K562 (cell line): ENCODE results near the gene GALNT16. TPM values are rescaled to one million over a fixed set of nuclear protein-coding genes. Genes with fewer than 3 reads are reported as not detected.

ENCODE experiments used
- ATAC-seq: fragments of 200-7000 bp; cut with Tn5 transposase; 3 replicates; pipeline ENCODE4 v1.9.1; 2020; ENCODE audit warnings: moderate library complexity
- BruUV-seq: library from RNA; stranded (reverse); fragments of 400-500 nt; replicated peaks from 2 replicates; lab custom pipeline; 2021; lab: Mats Ljungman, UMichigan
- CTCF ChIA-PET: fragments of 300-600 bp; formaldehyde crosslinking; extraction: SDS; loops from one replicate; lab custom pipeline; 2021; ENCODE audit warnings: low intra/inter-chr PET ratio; lab: Yijun Ruan, JAX
- POLR2A ChIA-PET: fragments of 300-600, 350-650 bp; sonication (Branson Sonifier 250); formaldehyde crosslinking; extraction: SDS; loops from one replicate; lab custom pipeline; 2021; ENCODE audit warnings: antibody characterized with exemption, inconsistent platforms; lab: Yijun Ruan, JAX
- DNase-seq, 4 experiments: peaks; one replicate each; pipeline versions ENCODE4 v3.0.0 to v3.0.0-alpha.2; 2011 to 2018; ENCODE audit warnings: low spot score in 3 of 4, mixed read lengths in 3 of 4; ENCODE audit errors: extremely low read depth in 1 of 4
- FAIRE-seq: peaks from 2 replicates; lab custom pipeline; 2011; peaks lifted over from hg19 to GRCh38; lab: Jason Lieb, UNC
- H2AFZ ChIP-seq: 2 replicates; pipeline ENCODE4 v1.6.0; 2011; ENCODE audit warnings: low read depth, low read length, control low read depth, inconsistent platforms
- H3K27ac ChIP-seq: fragments of 200-600 bp; 3 replicates; pipeline ENCODE4 v1.8.0; 2011; ENCODE audit warnings: low read depth, mild to moderate bottlenecking, control low read depth, inconsistent platforms, low read length, moderate library complexity, mixed read lengths; ENCODE audit errors: extremely low read depth
- H3K27me3 ChIP-seq, 2 experiments: fragments of 300-600 bp in 1 of 2; 2 replicates in 1 of 2; 3 replicates in 1 of 2; pipeline versions ENCODE4 v1.6.0 to v1.8.0; 2011; ENCODE audit warnings: inconsistent platforms in 2 of 2, low read length in 2 of 2, mild to moderate bottlenecking in 1 of 2, mixed read lengths in 1 of 2, moderate library complexity in 1 of 2; ENCODE audit not compliant: control insufficient read depth in 2 of 2, insufficient read depth in 2 of 2
- H3K36me3 ChIP-seq: fragments of 300-600 bp; 3 replicates; pipeline ENCODE4 v1.8.0; 2011; ENCODE audit warnings: mild to moderate bottlenecking, low read length, inconsistent platforms; ENCODE audit not compliant: control insufficient read depth, insufficient read depth
- H3K4me1 ChIP-seq, 2 experiments: fragments of 200-600 bp in 1 of 2; replicated peaks in 1 of 2; 2 replicates in 1 of 2; 3 replicates in 1 of 2; pipeline versions ENCODE4 v1.5.1 to v1.8.0; 2011; ENCODE audit warnings: inconsistent platforms in 2 of 2, low read length in 2 of 2, mild to moderate bottlenecking in 1 of 2, mixed read lengths in 1 of 2, moderate library complexity in 1 of 2; ENCODE audit not compliant: control insufficient read depth in 2 of 2, insufficient read depth in 2 of 2
- H3K4me2 ChIP-seq: 2 replicates; pipeline ENCODE4 v1.6.1; 2011; ENCODE audit warnings: low read length, control low read depth, inconsistent platforms, mixed read lengths; ENCODE audit not compliant: insufficient read depth
- H3K4me3 ChIP-seq: fragments of 200-600 bp; sonication (generic), shearing (Covaris generic); 2 replicates; pipeline ENCODE4 v1.5.1; 2016; ENCODE audit warnings: control low read depth, inconsistent platforms
- H3K79me2 ChIP-seq: fragments of 200-600 bp; 3 replicates; pipeline ENCODE4 v1.8.0; 2011; ENCODE audit warnings: low read length, inconsistent platforms; ENCODE audit not compliant: control insufficient read depth, insufficient read depth
- H3K9ac ChIP-seq, 2 experiments: 2 replicates each; pipeline versions ENCODE4 v1.6.0 to v1.6.1; 2011; ENCODE audit warnings: low read depth in 2 of 2, low read length in 2 of 2, control low read depth in 1 of 2, inconsistent platforms in 1 of 2, mild to moderate bottlenecking in 1 of 2, mixed read lengths in 1 of 2; ENCODE audit not compliant: insufficient read depth in 1 of 2
- H3K9me1 ChIP-seq: one replicate; pipeline ENCODE4 v1.6.0; 2011; ENCODE audit warnings: inconsistent platforms, mild to moderate bottlenecking, low read length, moderate library complexity; ENCODE audit not compliant: control insufficient read depth, insufficient read depth
- H3K9me3 ChIP-seq: replicated peaks from 2 replicates; pipeline ENCODE4 v1.5.1; 2011; ENCODE audit warnings: low read depth, low read length, inconsistent platforms; ENCODE audit not compliant: control insufficient read depth, insufficient read depth
- H4K20me1 ChIP-seq: replicated peaks from 2 replicates; pipeline ENCODE4 v1.6.1; 2011; ENCODE audit warnings: low read length, inconsistent platforms, mixed read lengths; ENCODE audit not compliant: control insufficient read depth, insufficient read depth
- ATF3 ChIP-seq, 2 experiments: fragments of 450-650 bp in 1 of 2; sonication (generic) in 1 of 2; formaldehyde crosslinking in 1 of 2; IDR thresholded peaks in 1 of 2; conservative IDR thresholded peaks in 1 of 2; 2 replicates each; pipeline versions ENCODE4 v1.6.1 to v1.8.1; 2016 to 2023; ENCODE audit warnings: mild to moderate bottlenecking in 2 of 2, moderate library complexity in 2 of 2, inconsistent platforms in 1 of 2, missing genetic modification reagents in 1 of 2
- CBX3 ChIP-seq, 2 experiments: IDR thresholded peaks; 1 replicate in 1 of 2; 2 replicates in 1 of 2; pipeline ENCODE4 v1.6.1; 2012; ENCODE audit warnings: inconsistent platforms in 2 of 2, low read length in 2 of 2, borderline replicate concordance in 1 of 2, control low read depth in 1 of 2
- DNMT1 ChIP-seq: fragments of 450-650 bp; IDR thresholded peaks from 2 replicates; pipeline ENCODE4 v1.6.1; 2016; ENCODE audit warnings: antibody characterized with exemption, mild to moderate bottlenecking
- ELF2 ChIP-seq: fragments of 250-450 bp; sonication (Bioruptor Pico); IDR thresholded peaks from 2 replicates; pipeline ENCODE4 v1.5.0; 2021; ENCODE audit warnings: mild to moderate bottlenecking
- GTF2E2 ChIP-seq: fragments of 200-800 bp; sonication (Bioruptor generic); IDR thresholded peaks from 2 replicates; pipeline ENCODE4 v1.6.1; 2016; ENCODE audit warnings: missing genetic modification characterization, missing compliant biosample characterization
- IRF2 ChIP-seq: sonication (generic); formaldehyde crosslinking; IDR thresholded peaks from 2 replicates; pipeline ENCODE4 v1.8.1; 2022; ENCODE audit warnings: mild to moderate bottlenecking, missing genetic modification reagents
- MIER1 ChIP-seq: fragments of 450-650 bp; IDR thresholded peaks from 2 replicates; pipeline ENCODE4 v1.6.1; 2016; ENCODE audit warnings: antibody characterized with exemption, mild to moderate bottlenecking, low read depth
- SRSF1 ChIP-seq: fragments of 200-400 bp; formaldehyde crosslinking; IDR thresholded peaks from 2 replicates; pipeline ENCODE4 v1.6.1; 2017; ENCODE audit warnings: mild to moderate bottlenecking, low read depth, low read length, moderate library complexity
- ZBTB2 ChIP-seq: fragments of 450-650 bp; IDR thresholded peaks from 2 replicates; pipeline ENCODE4 v1.6.1; 2016; ENCODE audit warnings: antibody characterized with exemption
- ZNF253 ChIP-seq: fragments of 250-450 bp; sonication (Bioruptor Pico); conservative IDR thresholded peaks from 2 replicates; pipeline ENCODE4 v1.6.1; 2021; ENCODE audit warnings: mild to moderate bottlenecking
- ZNF280A ChIP-seq: fragments of 450-650 bp; IDR thresholded peaks from 2 replicates; pipeline ENCODE4 v1.6.1; 2018; ENCODE audit warnings: mild to moderate bottlenecking, low read depth; ENCODE audit not compliant: partially characterized antibody
- ZNF398 ChIP-seq: fragments of 250-450 bp; sonication (Bioruptor Pico); IDR thresholded peaks from 2 replicates; pipeline ENCODE4 v1.8.0; 2021; ENCODE audit warnings: moderate library complexity, mild to moderate bottlenecking, inconsistent platforms
- WGBS: fragments of 100-300 bp; shearing (Covaris generic); methylation state at CpG from one replicate; pipeline ENCODE4 v1.1.6; 2016; ENCODE audit warnings: low coverage, mixed read lengths; ENCODE audit not compliant: insufficient coverage; ENCODE audit errors: missing lambda C conversion rate; 5-methylcytosine and 5-hydroxymethylcytosine counted together
- in situ Hi-C: fragments of 300-500 bp; cut with MboI; formaldehyde crosslinking; loops from 4 replicates; pipeline ENCODE4 v1.15.0; 2018; ENCODE audit warnings: inconsistent platforms, mixed read lengths
- intact Hi-C: fragments of 100-400 bp; cut with micrococcal nuclease; formaldehyde crosslinking; loops from 2 replicates; pipeline ENCODE4 v1.14.2; 2022
- polyA plus RNA-seq, 8 experiments: library from polyadenylated mRNA; depleted of rRNA in 4 of 8; stranded (reverse) in 5 of 8; unstranded in 3 of 8; fragments of >200 nt; fragmentation: Nextera tagmentation in 2 of 8; fragmentation: Illumina TruSeq in 1 of 8; extraction: Ambion mirVana in 2 of 8; extraction: Trizol in 1 of 8; gene quantifications; 2 replicates each; pipeline versions ENCODE4 v1.2.1 to v1.2.3, GENCODE V29; 2011 to 2014; ENCODE audit warnings: inconsistent platforms in 1 of 8, missing spikeins in 1 of 8
- total RNA-seq, 7 experiments: library from RNA; depleted of rRNA in 6 of 7; stranded (reverse); fragments of >200 nt in 6 of 7; fragmentation: Illumina TruSeq in 2 of 7; extraction: Trizol in 2 of 7; gene quantifications; 2 replicates each; pipeline versions ENCODE4 v1.2.1 to v1.2.3, GENCODE V29; 2011 to 2021; ENCODE audit warnings: low replicate concordance in 1 of 7

The GALNT16 gene
- total and polyA plus RNA-seq, 9 of the 15 experiments (the other 6 are each of a cell fraction or from before 2014, with no cell fraction given) = not detected

GRCh38 chr14:69249603-69250002 lies 10.4 kb upstream of the GALNT16 start:
- no peak overlapping the region for H3K4me3 ChIP-seq
- no peak for DNase-seq
- H3K27ac ChIP-seq = no peak overlapping the region
- no peak overlapping the region for H3K4me2 ChIP-seq
- no peaks in the 10 kb centered on the region; the same call in 1 of the 2 replicates for H4K20me1 ChIP-seq
- POLR2A ChIA-PET = no interaction called here
- peaks cover 5 to 30% of the 10 kb centered on the region in 2 experiments; a peak in 3 of 5 replicates for H3K27me3 ChIP-seq
- CTCF ChIA-PET = no interaction called here
- BruUV-seq = no TSS peak
- in situ Hi-C loops = loop anchor here (25.0 kb wide), 1 partner anchor 213 kb away; no protein-coding TSS in a partner anchor
- 4% methylated on average over 5 of the region's 5 CpGs for WGBS
- no peaks in the 10 kb centered on the region for H3K9me3 ChIP-seq
- no peaks in the 10 kb centered on the region for H3K4me1 ChIP-seq
- H3K79me2 ChIP-seq = no peaks in the 10 kb centered on the region
- H3K9me1 ChIP-seq = no peaks in the 10 kb centered on the region
- intact Hi-C loops = loop anchor here (10.0 kb wide), 1 partner anchor 325 kb away; the partner anchor contains the start of gene CCDC177
- H3K9ac ChIP-seq = no peak overlapping the region
- TF ChIP-seq ELF2 (CRISPR knock-in tag) = no peak
- no peak for TF ChIP-seq ATF3 (IDR thresholded peaks at IDR 0.05)
- TF ChIP-seq ATF3 (CRISPR knock-in tag; conservative IDR thresholded peaks at IDR 0.05) = no peak
- no peak for TF ChIP-seq ZNF280A
- no peak for TF ChIP-seq ZBTB2
- no peak for TF ChIP-seq ZNF253 (CRISPR knock-in tag)
- TF ChIP-seq GTF2E2 (tag) = no peak
- TF ChIP-seq ZNF398 (CRISPR knock-in tag) = no peak
- TF ChIP-seq MIER1 = no peak
- TF ChIP-seq IRF2 (CRISPR knock-in tag) = no peak
- no peak for TF ChIP-seq CBX3 (IDR thresholded peaks at IDR 0.05; ENCODE audit: borderline replicate concordance in 1 of 2, low read length in 2 of 2)
- no peak for TF ChIP-seq DNMT1
- no peak for TF ChIP-seq SRSF1
- TF ChIP-seq, all 486 proteins: peak for 0
- FAIRE-seq (no peak), ATAC-seq (no peak)
- H2AFZ ChIP-seq = no peak overlapping the region
- no peaks in the 10 kb centered on the region for H3K36me3 ChIP-seq
